Measurements from ENCODE around the gene MXRA8.

Gene MXRA8

GRCh38 chr1:1313500-1314236 lies 44.7 kb downstream of the MXRA8 start:
- no peak for TF ChIP-seq CTCF (IDR thresholded peaks at IDR 0.05; ENCODE audit: low read depth, low read length)
- no peak overlapping the region for H3K4me3 ChIP-seq (replicated peaks in 1 of 2; ENCODE audit: low read depth in 2 of 2, low read length in 2 of 2)
- DNase-seq (ENCODE audit: low read depth in 2 of 2): no peak

DNA sequence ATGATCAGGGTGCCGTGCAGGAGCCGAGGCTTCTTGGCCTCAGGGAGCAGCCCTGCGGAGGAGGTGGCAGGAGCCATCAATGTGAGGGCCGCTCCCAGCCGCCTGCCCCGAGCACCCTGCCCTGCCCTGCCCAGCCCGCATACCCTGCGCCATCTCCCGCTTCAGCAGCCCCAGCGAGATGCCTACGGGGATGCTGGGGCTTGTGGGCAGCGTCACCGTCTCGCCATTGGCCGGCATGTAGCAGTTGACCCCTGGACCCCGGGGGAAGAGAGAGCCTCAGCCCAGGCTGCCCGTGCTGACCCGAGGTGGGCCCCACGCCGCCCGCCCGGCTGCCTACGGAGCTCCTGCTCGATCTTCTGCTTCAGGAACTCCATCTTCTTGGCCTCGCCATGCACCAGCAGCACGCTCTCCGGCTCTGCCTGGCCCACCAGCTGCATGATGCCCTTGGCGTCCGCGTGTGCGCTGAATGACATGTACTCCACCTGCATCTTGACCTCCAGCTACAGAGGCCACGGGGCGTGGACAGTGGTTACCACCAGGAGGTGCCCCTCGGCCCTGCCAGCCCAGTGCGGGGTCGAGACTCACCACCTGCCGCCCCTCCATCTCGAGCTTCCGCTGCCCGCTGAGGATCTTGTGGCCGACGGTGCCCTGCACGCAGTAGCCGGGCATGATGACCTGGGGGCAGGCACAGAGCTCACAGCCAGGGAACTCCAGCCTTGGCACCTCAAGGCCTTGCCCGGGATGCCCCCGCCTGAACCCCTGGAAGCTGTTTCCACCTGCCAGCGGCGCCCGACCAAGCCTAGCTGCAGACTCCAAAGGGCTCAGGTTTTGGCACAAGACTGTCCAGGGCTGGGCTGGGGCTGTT lies 45.7 kb downstream of the MXRA8 start:
- DNase-seq (ENCODE audit: low read depth in 2 of 2): no peak
- no peak for TF ChIP-seq CTCF (IDR thresholded peaks at IDR 0.05; ENCODE audit: low read depth, low read length)
- H3K4me3 ChIP-seq (replicated peaks in 1 of 2; ENCODE audit: low read depth in 2 of 2, low read length in 2 of 2): no peak overlapping the region

DNA sequence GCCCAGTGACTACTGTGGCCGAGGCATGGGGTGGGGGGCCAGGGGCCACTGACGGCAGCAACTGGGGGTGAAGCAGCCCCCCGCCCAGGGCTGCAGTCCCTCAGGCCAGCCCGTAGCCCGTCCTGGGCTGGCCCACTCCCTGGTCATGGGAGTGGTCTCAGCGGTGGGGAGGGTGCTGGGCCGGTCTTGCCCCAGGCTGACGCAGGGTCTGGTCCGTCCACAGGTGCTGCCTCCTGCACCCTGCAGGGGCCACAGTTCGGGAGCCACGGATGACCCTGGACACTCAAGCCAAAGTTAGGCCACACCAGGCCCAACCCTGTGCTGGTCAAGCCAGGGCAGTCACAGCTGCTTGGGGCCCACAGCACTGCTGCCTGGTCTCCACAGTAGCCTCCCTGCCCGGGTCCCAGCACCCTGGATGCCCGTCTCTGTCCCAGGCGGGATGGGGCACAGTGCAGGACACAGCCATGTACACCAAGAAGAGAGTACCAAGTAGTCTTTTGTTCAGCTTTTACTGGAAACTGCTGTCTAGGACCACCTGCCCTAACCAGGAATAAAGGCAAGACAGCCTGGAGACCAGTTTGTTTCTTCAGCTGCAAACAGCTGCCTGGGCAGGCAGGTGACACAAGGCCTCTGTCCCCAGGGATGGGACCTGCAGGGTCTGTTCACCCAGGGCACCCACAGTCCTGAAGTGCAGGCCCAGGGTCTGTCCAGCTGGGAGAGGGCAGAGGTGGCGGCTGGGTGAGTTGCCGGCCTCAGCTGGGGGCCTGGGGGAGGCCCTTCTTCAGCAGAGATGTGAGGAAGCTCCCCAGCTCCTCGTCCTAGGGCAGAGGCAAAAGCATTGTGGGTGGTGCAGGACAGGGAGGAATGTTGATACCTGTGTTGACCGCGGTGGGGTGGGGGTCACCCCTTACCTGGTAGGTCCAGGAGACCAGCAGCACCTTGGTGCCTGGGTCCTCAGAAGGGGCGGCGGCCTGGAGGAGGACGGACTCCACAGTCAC lies 46.9 kb downstream of the MXRA8 start:
- no peak for TF ChIP-seq CTCF (IDR thresholded peaks at IDR 0.05; ENCODE audit: low read depth, low read length)
- H3K4me3 ChIP-seq (replicated peaks in 1 of 2; ENCODE audit: low read depth in 2 of 2, low read length in 2 of 2): no peak overlapping the region
- no peak for DNase-seq (ENCODE audit: low read depth in 2 of 2)

DNA sequence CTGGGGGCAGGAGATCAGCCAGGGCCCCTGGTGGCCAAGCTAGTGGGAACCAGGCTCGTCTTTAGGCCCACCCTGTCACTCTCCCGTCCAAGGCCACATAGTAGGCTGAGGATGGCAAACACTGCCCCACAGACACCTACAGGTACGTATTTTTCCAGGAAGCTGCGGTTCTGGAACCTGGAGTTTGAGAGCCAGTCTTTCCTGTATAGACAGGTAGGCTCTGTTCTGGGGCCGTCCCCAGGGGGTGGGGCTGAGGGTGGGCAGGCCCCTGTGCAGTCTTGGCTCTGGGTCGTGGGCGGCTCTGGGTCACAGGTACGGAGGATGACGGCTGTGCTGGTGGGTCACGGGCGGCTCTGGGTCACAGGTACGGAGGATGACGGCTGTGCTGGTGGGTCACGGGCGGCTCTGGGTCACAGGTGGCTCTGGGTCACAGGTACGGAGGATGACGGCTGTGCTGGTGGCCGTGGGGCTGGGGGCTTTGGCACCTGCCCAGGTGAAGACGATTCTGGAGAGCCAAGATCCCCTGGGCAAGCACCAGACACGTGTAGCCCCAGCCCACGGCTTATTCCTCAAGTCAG lies 47.8 kb downstream of the MXRA8 start:
- H3K4me3 ChIP-seq (replicated peaks in 1 of 2; ENCODE audit: low read depth in 2 of 2, low read length in 2 of 2): no peak overlapping the region
- DNase-seq (ENCODE audit: low read depth in 2 of 2): no peak
- no peak for TF ChIP-seq CTCF (IDR thresholded peaks at IDR 0.05; ENCODE audit: low read depth, low read length)

GRCh38 chr1:1310109-1310385 lies 48.3 kb downstream of the MXRA8 start:
- no peak for TF ChIP-seq CTCF (IDR thresholded peaks at IDR 0.05; ENCODE audit: low read depth, low read length)
- DNase-seq (ENCODE audit: low read depth in 2 of 2): no peak
- no peak overlapping the region for H3K4me3 ChIP-seq (replicated peaks in 1 of 2; ENCODE audit: low read depth in 2 of 2, low read length in 2 of 2)

Measured in cardiac fibroblast (primary cell).